Calu3 (cell line): ENCODE measurements around the gene CNNM4. TPM values are rescaled to one million over a fixed set of nuclear protein-coding genes. Genes with fewer than 3 reads are reported as not detected.

Experiments used
- BruUV-seq: library from RNA; stranded (reverse); fragments of 400-500 nt; replicated peaks from 2 replicates; lab custom pipeline; 2021; lab: Mats Ljungman, UMichigan
- CTCF ChIA-PET: fragments of 300-600 bp; sonication (Branson Sonifier 250); formaldehyde crosslinking; loops from one replicate; lab custom pipeline; 2022; ENCODE audit warnings: antibody characterized with exemption; lab: Charles Lee
- DNase-seq: peaks from one replicate; pipeline ENCODE4 v3.0.0; 2022
- H3K27ac Mint-ChIP-seq: one replicate; pipeline ENCODE4 v1.8.0; 2022; ENCODE audit warnings: mixed read lengths; ENCODE audit not compliant: unreplicated experiment
- H3K27me3 Mint-ChIP-seq: one replicate; pipeline ENCODE4 v1.8.0; 2022; ENCODE audit warnings: mixed read lengths; ENCODE audit not compliant: unreplicated experiment
- H3K36me3 Mint-ChIP-seq: one replicate; pipeline ENCODE4 v1.8.0; 2022; ENCODE audit warnings: mild to moderate bottlenecking, moderate library complexity, mixed read lengths; ENCODE audit not compliant: insufficient read depth, unreplicated experiment
- H3K4me1 Mint-ChIP-seq: one replicate; pipeline ENCODE4 v1.8.0; 2022; ENCODE audit warnings: mild to moderate bottlenecking, low read depth, mixed read lengths; ENCODE audit not compliant: unreplicated experiment
- H3K4me3 Mint-ChIP-seq: one replicate; pipeline ENCODE4 v1.8.0; 2022; ENCODE audit warnings: mild to moderate bottlenecking, low read depth, moderate library complexity, mixed read lengths; ENCODE audit not compliant: unreplicated experiment
- H3K9me3 Mint-ChIP-seq: one replicate; pipeline ENCODE4 v1.8.0; 2022; ENCODE audit warnings: low read depth, mixed read lengths; ENCODE audit not compliant: unreplicated experiment
- intact Hi-C: fragments of 100-400 bp; cut with micrococcal nuclease; formaldehyde crosslinking; loops from one replicate; pipeline ENCODE4 v1.10.0; 2022; ENCODE audit not compliant: unreplicated experiment
- total RNA-seq: library from RNA; stranded (reverse); gene quantifications from 2 replicates; pipeline ENCODE4 v1.2.3, GENCODE V29; 2022
- TF ChIP-seq, protein P1 (sequence below): fragments of 200-600 bp; IDR thresholded peaks from one replicate; pipeline ENCODE4 v1.8.0; 2022; ENCODE audit warnings: antibody characterized with exemption; ENCODE audit not compliant: unreplicated experiment

Gene CNNM4
- total RNA-seq, 1 experiment from 2014 or later = 22.3 TPM

DNA sequence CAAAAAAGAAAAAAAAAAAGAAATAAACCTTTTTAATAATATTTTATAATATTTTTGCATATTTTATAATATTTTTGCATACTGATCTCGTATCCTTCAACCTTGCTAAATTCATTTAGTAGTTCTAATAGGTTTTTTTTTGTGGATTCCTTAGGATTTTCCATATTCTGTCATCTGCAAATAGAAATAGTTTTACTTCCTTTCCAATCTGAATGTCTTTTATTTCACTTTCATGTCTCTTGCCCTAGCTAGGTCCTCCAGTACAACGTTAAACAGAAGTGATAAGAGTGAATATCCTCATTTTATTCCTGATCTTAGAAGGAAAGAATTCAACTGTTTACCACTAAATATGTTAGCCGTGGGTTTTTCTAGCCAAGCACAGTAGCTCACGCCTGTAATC, 34.6 kb upstream of the CNNM4 start:
- Mint-ChIP-seq H3K27ac (no peak overlapping the region), H3K36me3 (peaks cover 39% of the 10 kb centered on the region), H3K4me1 (no peaks in the 10 kb centered on the region), H3K9me3 (no peaks in the 10 kb centered on the region), H3K4me3 (no peak overlapping the region), H3K27me3 (no peaks in the 10 kb centered on the region)
- BruUV-seq = no TSS peak
- TF ChIP-seq, protein P1, sequence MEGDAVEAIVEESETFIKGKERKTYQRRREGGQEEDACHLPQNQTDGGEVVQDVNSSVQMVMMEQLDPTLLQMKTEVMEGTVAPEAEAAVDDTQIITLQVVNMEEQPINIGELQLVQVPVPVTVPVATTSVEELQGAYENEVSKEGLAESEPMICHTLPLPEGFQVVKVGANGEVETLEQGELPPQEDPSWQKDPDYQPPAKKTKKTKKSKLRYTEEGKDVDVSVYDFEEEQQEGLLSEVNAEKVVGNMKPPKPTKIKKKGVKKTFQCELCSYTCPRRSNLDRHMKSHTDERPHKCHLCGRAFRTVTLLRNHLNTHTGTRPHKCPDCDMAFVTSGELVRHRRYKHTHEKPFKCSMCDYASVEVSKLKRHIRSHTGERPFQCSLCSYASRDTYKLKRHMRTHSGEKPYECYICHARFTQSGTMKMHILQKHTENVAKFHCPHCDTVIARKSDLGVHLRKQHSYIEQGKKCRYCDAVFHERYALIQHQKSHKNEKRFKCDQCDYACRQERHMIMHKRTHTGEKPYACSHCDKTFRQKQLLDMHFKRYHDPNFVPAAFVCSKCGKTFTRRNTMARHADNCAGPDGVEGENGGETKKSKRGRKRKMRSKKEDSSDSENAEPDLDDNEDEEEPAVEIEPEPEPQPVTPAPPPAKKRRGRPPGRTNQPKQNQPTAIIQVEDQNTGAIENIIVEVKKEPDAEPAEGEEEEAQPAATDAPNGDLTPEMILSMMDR = no peak
- CTCF ChIA-PET = no interaction called here
- no peak for DNase-seq
- intact Hi-C loops = no loop called here

DNA sequence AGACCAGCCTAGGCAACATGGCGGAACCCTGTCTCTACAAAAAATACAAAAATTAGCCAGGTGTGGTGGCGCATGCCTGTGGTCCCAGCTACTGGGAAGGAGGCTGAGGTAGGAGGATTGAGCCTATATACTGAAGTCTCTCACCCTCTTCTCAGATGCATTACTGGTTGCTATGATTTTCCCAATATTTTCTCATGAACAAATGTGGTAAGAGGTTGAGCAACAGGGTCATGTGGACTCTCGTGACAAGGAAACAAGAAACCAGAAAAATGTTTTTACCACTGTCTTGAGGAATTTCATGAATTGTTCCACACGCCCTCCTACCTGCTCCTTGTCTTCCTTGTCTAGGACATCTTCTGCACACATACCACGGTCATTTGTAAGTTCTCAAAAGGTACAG, 33.3 kb upstream of the CNNM4 start:
- TF ChIP-seq, protein P1 = no peak

DNA sequence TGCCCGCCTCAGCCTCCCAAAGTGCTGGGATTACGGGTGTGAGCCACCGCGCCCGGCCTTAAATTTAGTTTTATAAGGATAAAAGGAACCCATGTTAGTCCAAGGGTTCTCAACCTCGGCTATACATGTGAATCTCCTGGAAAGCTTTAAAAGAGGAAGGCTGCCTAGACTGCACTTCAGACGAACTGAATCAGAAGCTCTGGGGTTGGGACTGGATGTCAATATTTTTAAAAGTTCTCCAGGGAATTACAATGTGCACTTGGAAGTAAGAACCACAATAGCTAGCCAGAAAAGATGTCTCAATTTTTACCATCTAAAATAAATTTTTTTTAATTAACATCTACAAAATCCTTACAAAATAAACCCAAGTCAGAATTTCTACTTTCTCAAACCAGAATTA, 31.0 kb upstream of the CNNM4 start:
- DNase-seq = no peak
- BruUV-seq = no TSS peak
- Mint-ChIP-seq H3K36me3 (peaks cover 50% of the 10 kb centered on the region), H3K27ac (no peak overlapping the region), H3K9me3 (no peaks in the 10 kb centered on the region), H3K4me3 (no peak overlapping the region), H3K27me3 (no peaks in the 10 kb centered on the region), H3K4me1 (no peaks in the 10 kb centered on the region)
- CTCF ChIA-PET = interaction anchor here (0.5 kb wide), 1 partner anchor 60 kb away, joined by 3 read pairs; no protein-coding TSS in a partner anchor
- intact Hi-C loops = no loop called here
- TF ChIP-seq, protein P1 = no peak

More for the DNA sequence above, 33.3 kb upstream of the CNNM4 start:
- H3K27me3 Mint-ChIP-seq = no peaks in the 10 kb centered on the region
- no peak for DNase-seq
- no TSS peak for BruUV-seq
- no peaks in the 10 kb centered on the region for H3K4me1 Mint-ChIP-seq
- H3K9me3 Mint-ChIP-seq = no peaks in the 10 kb centered on the region
- intact Hi-C loops = no loop called here
- no peak overlapping the region for H3K27ac Mint-ChIP-seq
- no peak overlapping the region for H3K4me3 Mint-ChIP-seq
- H3K36me3 Mint-ChIP-seq = peaks cover 43% of the 10 kb centered on the region
- CTCF ChIA-PET = no interaction called here

DNA sequence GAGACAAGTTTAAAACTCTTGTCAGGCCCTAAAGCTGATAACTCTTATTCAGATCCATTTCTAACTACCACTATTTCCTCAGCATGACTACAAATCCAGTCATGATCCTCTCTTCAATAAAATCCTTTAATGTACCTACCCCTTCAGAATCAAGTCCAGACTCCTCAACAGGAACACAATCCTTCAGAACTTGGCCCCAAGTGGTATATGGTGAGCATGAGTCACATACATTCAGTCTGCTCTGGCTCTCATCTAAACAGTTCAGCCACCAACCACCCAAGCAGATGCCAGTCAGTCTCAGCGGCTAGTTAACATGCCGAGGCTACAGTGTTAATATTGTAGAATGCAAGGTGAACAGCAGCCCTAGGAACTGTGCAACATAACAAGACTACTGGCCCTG, 30.5 kb upstream of the CNNM4 start:
- Mint-ChIP-seq H3K9me3 (no peaks in the 10 kb centered on the region), H3K36me3 (peaks cover 55% of the 10 kb centered on the region), H3K27ac (no peak overlapping the region), H3K4me3 (no peak overlapping the region), H3K4me1 (no peaks in the 10 kb centered on the region), H3K27me3 (no peaks in the 10 kb centered on the region)
- no TSS peak for BruUV-seq
- CTCF ChIA-PET = interaction anchor here (0.5 kb wide), 1 partner anchor 59 kb away, joined by 3 read pairs; no protein-coding TSS in a partner anchor
- intact Hi-C loops = no loop called here
- no peak for DNase-seq
- TF ChIP-seq, protein P1 = no peak
